Measurements from ENCODE around the gene SLC16A1.

- TF ChIP-seq CTCF (IDR thresholded peaks at IDR 0.05) (no peak), POLR2A (IDR thresholded peaks at IDR 0.05) (no peak)
These were observed 86.1 kb downstream of the SLC16A1 start for GRCh38 chr1:112869895-112870294.

All from thyroid gland (tissue), 4 donors.